Mesenteric fat pad (tissue), 1 donor: Measurements from ENCODE around the gene ESYT1. TPM values are rescaled to one million over a fixed set of nuclear protein-coding genes. Genes with fewer than 3 reads are reported as not detected.
"Not testable (repeated sequence)": the region's sequence is repeated elsewhere in the genome, so short reads cannot be mapped to it uniquely, and the experiment has no call there.

Experiments
- DNase-seq: peaks from one replicate; pipeline ENCODE4 v3.0.0-alpha.2; 2020; ENCODE audit warnings: low spot score
- total RNA-seq: library from RNA; stranded (reverse); fragmentation: NEBNext Ultra II Directional; extraction: Animal tissue kit (Norgen Biotek cat#: 25700); gene quantifications from one replicate; pipeline ENCODE4 v1.2.1, GENCODE V29; 2021
- donor health status: DM: yes; HTN: yes; CAD: no.

Gene ESYT1
- total RNA-seq, 1 donor from 2014 or later = 435 TPM

DNA sequence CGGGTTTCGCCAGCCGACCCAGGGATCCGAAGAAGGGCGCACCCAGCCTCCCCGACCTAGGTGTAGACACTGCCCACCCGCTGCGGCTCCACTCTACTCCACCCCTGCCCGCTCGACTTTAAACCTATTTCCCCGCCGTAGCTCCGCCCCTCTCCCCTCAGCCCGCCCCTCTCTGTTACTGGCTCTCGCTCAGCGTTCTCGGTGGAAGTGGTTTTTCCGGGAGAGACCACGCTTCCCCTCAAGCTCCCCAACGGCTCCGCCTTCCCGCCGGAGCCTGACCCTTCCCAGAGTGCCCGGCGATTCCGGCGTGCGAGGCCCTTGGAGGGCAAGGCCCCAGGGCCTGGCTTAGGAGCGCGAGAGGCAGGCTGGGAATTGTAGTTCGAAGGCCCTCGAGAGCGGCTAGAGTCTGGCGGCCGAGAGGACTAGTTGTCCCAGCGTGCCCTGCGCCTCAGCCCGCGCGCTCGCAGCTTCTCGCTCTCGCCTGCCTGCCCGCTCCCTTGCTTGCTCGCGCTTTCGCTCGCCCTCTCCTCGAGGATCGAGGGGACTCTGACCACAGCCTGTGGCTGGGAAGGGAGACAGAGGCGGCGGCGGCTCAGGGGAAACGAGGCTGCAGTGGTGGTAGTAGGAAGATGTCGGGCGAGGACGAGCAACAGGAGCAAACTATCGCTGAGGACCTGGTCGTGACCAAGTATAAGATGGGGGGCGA lies 23.8 kb upstream of the ESYT1 start, which contains the start of gene PA2G4:
Gene PA2G4, plus strand, starts transcription at position 451 of the 706 bp plus-strand sequence. Its CDS starts 179 bp downstream, at position 630.
- peak; percentile 99 for DNase-seq

DNA sequence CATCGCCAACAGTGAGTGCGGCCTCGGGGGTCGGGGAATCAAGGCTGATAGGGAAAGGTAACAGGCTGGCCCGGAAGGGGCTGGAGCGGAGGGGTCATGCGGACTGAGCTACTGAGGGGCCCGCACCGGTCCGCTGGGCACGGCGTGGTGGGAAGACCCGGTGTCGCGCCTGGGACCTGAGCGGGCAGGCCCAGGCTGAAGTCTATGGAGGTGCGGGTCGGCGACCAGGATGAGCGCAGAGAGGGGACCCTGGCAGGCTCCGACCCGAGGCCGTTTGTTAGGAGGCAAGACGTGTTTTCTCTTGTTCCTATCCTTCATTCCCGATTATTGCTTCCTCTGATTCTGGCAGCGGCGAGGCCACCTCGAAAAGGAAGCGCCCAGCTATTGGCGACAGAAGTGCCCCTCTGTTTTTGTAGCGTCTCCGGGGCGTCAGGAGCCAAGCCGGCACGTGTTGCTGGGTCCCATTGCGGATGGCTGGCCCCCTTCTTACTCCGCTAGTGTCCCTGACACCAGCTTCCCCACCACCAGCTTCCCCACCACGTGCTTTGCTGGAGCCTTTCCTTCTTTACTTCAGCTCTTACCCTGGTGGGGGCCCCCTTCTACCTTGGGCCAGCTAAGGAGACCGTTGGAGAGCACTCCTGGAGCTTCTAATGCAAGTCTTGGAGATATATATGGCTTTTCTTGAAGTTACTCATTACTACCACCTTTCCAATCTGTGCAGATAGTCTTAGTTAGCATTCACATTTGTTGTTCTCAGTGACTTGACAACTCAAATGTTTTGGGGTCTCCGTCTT lies 23.1 kb upstream of the ESYT1 start:
- DNase-seq = no peak

- no peak for DNase-seq
Measured at GRCh38 chr12:56105609-56105902, 22.5 kb upstream of the ESYT1 start.

DNA sequence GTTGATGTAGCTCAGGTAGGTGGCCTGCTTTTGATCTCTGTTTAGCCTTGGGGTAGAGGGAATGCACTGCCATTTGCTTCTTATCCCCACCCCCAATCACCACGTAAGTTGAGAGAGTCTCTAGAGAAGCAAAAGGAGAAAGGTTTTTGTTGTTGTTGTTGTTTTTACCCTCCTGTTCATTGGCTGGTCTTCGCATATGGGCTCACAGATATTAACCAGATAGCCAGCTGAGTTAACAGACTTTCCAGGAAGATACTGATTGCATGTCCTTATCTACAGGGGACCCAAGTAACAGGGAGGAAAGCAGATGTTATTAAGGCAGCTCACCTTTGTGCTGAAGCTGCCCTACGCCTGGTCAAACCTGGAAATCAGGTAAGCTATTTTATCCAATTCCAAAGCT lies 20.8 kb upstream of the ESYT1 start:
- DNase-seq = no peak

GRCh38 chr12:56110571-56110970 lies 17.5 kb upstream of the ESYT1 start:
- no peak for DNase-seq

- no peak for DNase-seq
Measured at GRCh38 chr12:56114084-56114483, 14.0 kb upstream of the ESYT1 start.

DNA sequence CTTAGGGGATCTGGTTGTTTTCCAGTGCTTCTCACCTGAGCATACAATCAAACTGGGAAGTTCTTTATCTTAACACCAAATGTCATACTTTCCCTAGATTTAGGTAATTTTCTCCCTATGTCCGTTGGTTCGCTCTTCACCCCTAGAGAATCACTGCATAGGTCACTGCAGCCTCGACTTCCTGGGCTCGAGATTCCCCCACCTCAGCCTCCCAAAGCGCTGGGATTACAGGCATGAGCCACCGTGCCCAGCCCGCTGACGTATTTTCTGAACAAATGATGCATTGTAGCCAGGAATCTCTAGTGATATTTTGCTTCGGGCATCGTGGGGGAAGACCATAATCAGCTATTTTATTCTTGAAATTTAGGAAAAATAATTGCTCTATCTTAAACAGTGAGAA lies 12.7 kb upstream of the ESYT1 start:
- DNase-seq = no peak

DNA sequence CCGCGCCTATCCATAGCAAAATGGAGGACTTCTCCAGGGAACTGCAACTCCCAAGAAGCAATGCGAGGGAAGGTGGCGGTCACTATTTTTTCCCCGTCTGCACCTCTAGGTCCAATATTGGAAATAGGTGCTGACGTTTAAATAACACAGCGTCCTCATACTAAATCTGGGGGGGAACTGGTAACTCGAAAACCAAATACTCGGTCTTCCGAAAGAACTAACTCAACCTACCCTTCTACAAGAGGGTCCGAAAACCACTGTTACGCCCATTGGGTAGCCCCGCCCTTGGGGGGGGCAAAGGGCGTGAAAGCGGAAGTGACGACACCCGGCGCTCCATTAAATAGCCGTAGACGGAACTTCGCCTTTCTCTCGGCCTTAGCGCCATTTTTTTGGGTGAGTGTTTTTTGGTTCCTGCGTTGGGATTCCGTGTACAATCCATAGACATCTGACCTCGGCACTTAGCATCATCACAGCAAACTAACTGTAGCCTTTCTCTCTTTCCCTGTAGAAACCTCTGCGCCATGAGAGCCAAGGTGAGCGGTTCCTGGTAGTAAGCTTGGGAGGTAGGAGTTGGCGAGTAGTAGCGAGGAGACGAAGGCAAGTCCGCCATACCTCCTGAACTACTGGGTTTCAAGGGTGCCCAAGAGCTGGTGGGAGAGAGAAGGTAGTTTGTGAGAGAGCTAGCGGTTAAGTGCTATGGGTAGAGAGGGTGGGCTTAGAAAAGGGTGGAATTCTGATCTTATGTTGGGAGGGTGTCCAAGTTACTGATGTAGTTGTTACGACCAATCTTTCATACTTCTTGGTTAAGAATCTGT lies 11.6 kb upstream of the ESYT1 start, which contains the start of gene RPL41:
Gene RPL41, plus strand, starts transcription at position 367 of the 815 bp plus-strand sequence.
- DNase-seq = peak; percentile 96

DNA sequence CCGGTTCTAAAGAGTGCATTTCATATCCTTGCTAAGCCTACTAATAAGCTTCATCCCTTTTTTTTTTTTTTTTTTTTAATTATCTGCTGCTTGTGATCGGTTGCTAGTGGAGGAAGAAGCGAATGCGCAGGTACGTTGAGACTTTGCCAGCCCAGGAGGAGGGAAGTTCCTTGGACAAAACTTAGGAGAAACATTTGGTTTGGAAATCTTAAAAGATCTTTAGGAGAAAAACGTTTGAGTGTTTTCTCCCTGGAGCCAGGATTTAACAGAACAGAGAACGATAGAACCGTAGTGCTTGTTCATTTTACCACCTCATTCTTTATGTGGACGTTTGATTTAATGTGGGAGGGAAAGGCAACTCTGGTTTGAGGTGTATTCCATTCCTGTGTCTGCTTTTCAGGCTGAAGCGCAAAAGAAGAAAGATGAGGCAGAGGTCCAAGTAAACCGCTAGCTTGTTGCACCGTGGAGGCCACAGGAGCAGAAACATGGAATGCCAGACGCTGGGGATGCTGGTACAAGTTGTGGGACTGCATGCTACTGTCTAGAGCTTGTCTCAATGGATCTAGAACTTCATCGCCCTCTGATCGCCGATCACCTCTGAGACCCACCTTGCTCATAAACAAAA lies 10.9 kb upstream of the ESYT1 start:
- not testable (repeated sequence) for DNase-seq

DNA sequence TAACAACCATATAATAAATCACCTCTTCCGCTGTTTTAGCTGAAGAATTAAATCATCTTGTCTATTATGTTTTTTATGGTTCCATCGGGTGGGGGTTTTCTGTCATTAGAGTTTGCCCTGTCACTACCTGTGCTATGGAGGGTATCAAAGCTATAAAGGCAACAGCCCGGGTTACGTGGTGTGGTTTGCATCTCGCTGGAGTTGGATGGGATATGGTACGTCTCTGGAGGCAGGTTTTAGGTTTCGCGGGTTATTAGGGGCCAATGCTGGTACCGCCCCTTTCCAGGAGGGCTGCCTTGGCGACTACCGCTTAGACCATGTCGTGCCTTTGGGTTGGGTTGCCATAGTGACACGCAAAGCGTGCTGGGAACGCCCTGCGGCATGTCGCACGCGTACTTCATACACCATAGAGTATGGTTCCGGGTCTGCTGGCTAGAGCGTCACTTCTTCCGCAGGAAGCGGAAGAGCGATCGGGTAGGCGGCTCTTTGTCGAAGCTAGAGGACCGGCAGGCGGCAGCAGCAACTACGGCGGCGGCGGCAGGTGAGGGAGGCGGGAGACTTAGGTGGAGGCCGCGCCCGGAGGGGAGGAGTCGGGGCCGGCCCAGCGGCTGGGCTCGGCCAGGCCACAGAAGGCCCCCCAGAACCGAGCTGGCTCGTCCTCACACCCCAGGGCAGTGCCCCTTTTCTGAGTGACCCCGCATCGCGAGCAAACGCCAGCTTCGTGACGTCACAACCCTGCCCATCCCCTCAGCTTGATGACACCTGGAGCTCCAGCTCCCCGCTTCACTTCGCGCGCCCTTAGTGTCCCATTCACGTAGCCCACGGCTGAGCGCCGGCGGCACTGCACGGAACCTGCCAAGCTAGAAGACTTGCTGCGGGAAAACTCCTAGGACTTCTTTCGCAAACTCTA lies 10.0 kb upstream of the ESYT1 start, which contains the start of gene ZC3H10:
Gene ZC3H10, plus strand, starts transcription at position 489 of the 910 bp plus-strand sequence. CDS start 2,297 bp downstream, outside the sequence.
- peak; percentile 98 for DNase-seq

DNA sequence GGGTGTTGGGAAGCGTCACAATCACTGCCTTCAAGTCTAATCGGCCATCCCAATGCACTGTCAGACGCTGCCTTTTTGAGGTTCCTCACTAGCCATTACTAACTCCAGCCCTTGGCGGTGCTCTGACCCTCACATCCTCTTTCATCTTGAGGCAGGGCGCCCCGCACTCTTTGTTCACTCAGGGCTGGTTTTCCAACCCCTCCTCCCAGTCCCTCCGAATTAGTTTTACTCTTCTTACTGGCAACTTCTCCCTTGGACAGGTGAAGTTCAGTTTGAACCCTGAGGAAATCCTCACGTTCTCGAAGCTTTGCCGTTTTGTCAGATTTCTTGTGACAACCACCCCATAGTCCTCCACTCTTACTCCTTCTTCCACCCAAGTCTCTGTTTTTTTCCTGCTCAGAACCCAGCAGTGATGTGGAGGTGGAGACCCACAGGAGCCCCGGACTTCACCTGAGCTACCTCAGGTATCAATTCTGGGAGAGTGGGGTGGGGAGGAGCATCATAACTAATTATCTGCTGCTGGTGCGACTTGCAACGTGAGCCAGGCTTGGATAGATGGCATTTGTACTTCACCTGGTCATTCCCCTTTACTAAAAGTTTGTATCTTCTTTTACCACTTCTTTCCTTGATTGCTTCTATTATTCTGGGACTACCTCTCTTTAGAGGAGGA lies 9.2 kb upstream of the ESYT1 start:
- no peak for DNase-seq

DNA sequence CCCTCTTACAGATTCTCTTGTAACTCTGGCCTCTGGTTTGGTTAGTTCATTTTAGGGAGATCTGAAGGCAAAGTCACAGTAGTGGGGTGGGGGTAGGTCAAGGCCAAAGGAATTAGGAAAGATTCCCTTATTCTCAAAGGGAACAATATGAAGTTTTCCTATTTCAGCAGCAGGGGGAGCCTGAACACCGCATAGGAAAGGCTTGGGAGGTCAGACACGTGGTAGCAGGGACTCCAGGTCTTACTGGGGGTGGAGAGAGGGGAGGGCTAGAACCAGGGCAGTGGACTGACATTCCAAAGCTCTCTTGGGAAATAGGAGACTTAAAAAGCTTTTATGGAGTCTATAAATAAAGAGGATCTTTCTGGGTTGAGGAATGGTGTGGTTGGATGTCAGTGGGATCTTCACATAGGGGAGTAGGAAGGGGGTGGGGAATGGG lies 8.7 kb upstream of the ESYT1 start:
- no peak for DNase-seq

DNA sequence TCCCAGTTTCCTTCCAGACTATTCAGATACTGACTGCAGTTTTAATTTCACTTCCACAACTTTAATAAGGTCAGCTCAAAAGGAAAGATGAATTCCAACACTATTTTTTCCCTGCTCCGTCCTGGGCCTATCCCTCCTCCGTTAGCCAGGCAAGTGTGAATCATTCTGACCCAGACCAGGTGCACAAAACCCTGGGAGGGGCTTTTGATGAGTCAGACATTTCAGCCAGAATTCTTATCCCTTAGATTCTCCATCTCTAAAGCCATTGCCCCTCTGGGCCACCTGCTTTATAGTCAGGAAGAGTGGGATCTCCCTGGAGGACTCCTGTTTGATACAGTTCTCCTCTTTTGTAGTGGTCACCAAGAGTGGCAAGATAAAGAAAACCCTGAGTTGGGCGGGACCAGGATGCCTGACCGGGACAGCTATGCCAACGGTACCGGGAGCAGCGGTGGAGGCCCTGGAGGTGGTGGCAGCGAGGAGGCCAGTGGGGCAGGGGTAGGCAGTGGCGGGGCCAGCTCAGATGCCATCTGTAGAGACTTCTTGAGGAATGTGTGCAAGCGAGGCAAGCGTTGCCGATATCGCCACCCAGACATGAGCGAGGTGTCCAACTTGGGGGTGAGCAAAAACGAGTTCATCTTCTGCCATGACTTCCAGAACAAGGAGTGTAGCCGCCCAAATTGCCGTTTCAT lies 7.8 kb upstream of the ESYT1 start:
- DNase-seq = no peak

- DNase-seq = no peak
Measured at GRCh38 chr12:56121204-56121870, 6.7 kb upstream of the ESYT1 start.

GRCh38 chr12:56122637-56123036 lies 5.4 kb upstream of the ESYT1 start:
- no peak for DNase-seq

- no peak for DNase-seq
Measured at GRCh38 chr12:56124133-56124532, 3.9 kb upstream of the ESYT1 start.

- DNase-seq = no peak
Measured at GRCh38 chr12:56126732-56127239, 1.3 kb upstream of the ESYT1 start.

- DNase-seq = no peak
Measured at GRCh38 chr12:56127485-56127887, 581 bp upstream of the ESYT1 start.
